Measurements from ENCODE around the gene ERN2. TPM values are rescaled to one million over a fixed set of nuclear protein-coding genes. Genes with fewer than 3 reads are reported as not detected.

ERN2 gene
- total RNA-seq, 1 donor from 2014 or later, result not detected

- TF ChIP-seq CTCF (IDR thresholded peaks at IDR 0.05; ENCODE audit: insufficient read depth, low read length, poor library complexity, severe bottlenecking), result peak; percentile 58
- no peaks in the 10 kb centered on the region for H3K27me3 ChIP-seq (ENCODE audit: control insufficient read depth, insufficient read depth, low read length)
- no peaks in the 10 kb centered on the region for H3K36me3 ChIP-seq (ENCODE audit: control insufficient read depth, insufficient read depth, low read length)
- peak; percentile 44 for DNase-seq (ENCODE audit: low read depth)
- peak within 1 kb of the TSS; percentile 64 for H3K4me3 ChIP-seq (ENCODE audit: low read depth, low read length)
These were observed 34.4 kb downstream of the ERN2 start, which contains the start of gene PLK1 for GRCh38 chr16:23678430-23679273. Gene PLK1 (plus strand): TSS chr16:23678889. CDS start chr16:23678933, 44 bp downstream.

GRCh38 chr16:23676924-23677480 lies 36.0 kb downstream of the ERN2 start:
- no peak for DNase-seq (ENCODE audit: low read depth)
- no peak for TF ChIP-seq CTCF (IDR thresholded peaks at IDR 0.05; ENCODE audit: insufficient read depth, low read length, poor library complexity, severe bottlenecking)
- H3K27me3 ChIP-seq (ENCODE audit: control insufficient read depth, insufficient read depth, low read length), result no peaks in the 10 kb centered on the region
- H3K4me3 ChIP-seq (ENCODE audit: low read depth, low read length), result no peak overlapping the region
- no peaks in the 10 kb centered on the region for H3K36me3 ChIP-seq (ENCODE audit: control insufficient read depth, insufficient read depth, low read length)

- no peaks in the 10 kb centered on the region for H3K36me3 ChIP-seq (ENCODE audit: control insufficient read depth, insufficient read depth, low read length)
- H3K4me3 ChIP-seq (ENCODE audit: low read depth, low read length), result no peak overlapping the region
- TF ChIP-seq CTCF (IDR thresholded peaks at IDR 0.05; ENCODE audit: insufficient read depth, low read length, poor library complexity, severe bottlenecking), result no peak
- no peaks in the 10 kb centered on the region for H3K27me3 ChIP-seq (ENCODE audit: control insufficient read depth, insufficient read depth, low read length)
- no peak for DNase-seq (ENCODE audit: low read depth)
These were observed 38.9 kb downstream of the ERN2 start for GRCh38 chr16:23673971-23674614.

- Histone ChIP-seq H3K36me3 (ENCODE audit: control insufficient read depth, insufficient read depth, low read length) (peaks cover 3% of the 10 kb centered on the region), H3K4me3 (ENCODE audit: low read depth, low read length) (no peak overlapping the region), H3K27me3 (ENCODE audit: control insufficient read depth, insufficient read depth, low read length) (no peaks in the 10 kb centered on the region)
- no peak for TF ChIP-seq CTCF (IDR thresholded peaks at IDR 0.05; ENCODE audit: insufficient read depth, low read length, poor library complexity, severe bottlenecking)
- DNase-seq (ENCODE audit: low read depth), result peak; percentile 90
These were observed 42.8 kb downstream of the ERN2 start for GRCh38 chr16:23670137-23670776.

- Histone ChIP-seq H3K36me3 (ENCODE audit: control insufficient read depth, insufficient read depth, low read length) (peaks cover 3% of the 10 kb centered on the region), H3K4me3 (ENCODE audit: low read depth, low read length) (no peak overlapping the region), H3K27me3 (ENCODE audit: control insufficient read depth, insufficient read depth, low read length) (no peaks in the 10 kb centered on the region)
- no peak for TF ChIP-seq CTCF (IDR thresholded peaks at IDR 0.05; ENCODE audit: insufficient read depth, low read length, poor library complexity, severe bottlenecking)
- DNase-seq (ENCODE audit: low read depth), result no peak
These were observed 44.1 kb downstream of the ERN2 start for GRCh38 chr16:23668873-23669272.

All from kidney epithelial cell (primary cell).